ENCODE results near the gene TBC1D14.

Gene TBC1D14

DNA sequence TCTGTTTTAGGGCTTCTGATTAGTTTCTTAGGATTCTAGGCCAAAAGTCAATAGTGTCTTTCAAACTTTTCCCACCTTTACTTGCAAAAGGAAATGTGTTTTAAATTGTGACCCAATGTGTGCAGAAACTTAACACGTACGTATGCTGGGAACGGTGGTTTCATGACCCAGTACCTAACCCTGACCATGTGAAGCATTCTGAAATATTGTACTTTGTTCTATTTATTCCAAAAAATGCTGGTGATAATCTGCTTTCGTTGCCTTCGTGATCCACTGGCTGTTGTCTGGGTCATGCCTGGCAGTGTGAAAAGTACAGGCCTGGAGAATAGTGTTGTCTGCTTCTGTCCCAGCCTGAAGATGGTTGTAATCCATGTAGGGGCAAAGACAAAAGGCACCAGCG is 106.9 kb downstream of the TBC1D14 start:
- Histone ChIP-seq H3K4me2 (ENCODE audit: low read depth, low read length, poor library complexity, severe bottlenecking) (no peak overlapping the region), H3K4me3 (ENCODE audit: insufficient read depth, low read length, poor library complexity, severe bottlenecking) (no peak overlapping the region), H3K27me3 (ENCODE audit: low read length) (no peaks in the 10 kb centered on the region), H3K36me3 (ENCODE audit: low read length) (0 out of 2 replicates have a peak, but pooled peaks cover 3% of the 10 kb centered on the region), H3K79me2 (ENCODE audit: insufficient read depth, low read length) (no peaks in the 10 kb centered on the region), H3K27ac (ENCODE audit: low read depth, low read length) (no peak overlapping the region), H3K9me3 (ENCODE audit: insufficient read depth, low read length) (no peaks in the 10 kb centered on the region), H3F3A (ENCODE audit: insufficient read depth) (no peaks in the 10 kb centered on the region), H2AFZ (ENCODE audit: low read depth, low read length, severe bottlenecking) (no peak overlapping the region), H4K20me1 (ENCODE audit: low read depth, low read length) (no peaks in the 10 kb centered on the region), H3K9ac (ENCODE audit: low read length) (no peak overlapping the region), H3K9me2 (replicated peaks; ENCODE audit: insufficient read depth, low read length) (no peaks in the 10 kb centered on the region)
- TF ChIP-seq, protein P1, sequence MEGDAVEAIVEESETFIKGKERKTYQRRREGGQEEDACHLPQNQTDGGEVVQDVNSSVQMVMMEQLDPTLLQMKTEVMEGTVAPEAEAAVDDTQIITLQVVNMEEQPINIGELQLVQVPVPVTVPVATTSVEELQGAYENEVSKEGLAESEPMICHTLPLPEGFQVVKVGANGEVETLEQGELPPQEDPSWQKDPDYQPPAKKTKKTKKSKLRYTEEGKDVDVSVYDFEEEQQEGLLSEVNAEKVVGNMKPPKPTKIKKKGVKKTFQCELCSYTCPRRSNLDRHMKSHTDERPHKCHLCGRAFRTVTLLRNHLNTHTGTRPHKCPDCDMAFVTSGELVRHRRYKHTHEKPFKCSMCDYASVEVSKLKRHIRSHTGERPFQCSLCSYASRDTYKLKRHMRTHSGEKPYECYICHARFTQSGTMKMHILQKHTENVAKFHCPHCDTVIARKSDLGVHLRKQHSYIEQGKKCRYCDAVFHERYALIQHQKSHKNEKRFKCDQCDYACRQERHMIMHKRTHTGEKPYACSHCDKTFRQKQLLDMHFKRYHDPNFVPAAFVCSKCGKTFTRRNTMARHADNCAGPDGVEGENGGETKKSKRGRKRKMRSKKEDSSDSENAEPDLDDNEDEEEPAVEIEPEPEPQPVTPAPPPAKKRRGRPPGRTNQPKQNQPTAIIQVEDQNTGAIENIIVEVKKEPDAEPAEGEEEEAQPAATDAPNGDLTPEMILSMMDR (IDR thresholded peaks at IDR 0.05; ENCODE audit: insufficient read depth, low read length, poor library complexity, severe bottlenecking): no peak
- no peak for TF ChIP-seq EZH2phosphoT487 (conservative IDR thresholded peaks at IDR 0.05; ENCODE audit: low read length)

DNA sequence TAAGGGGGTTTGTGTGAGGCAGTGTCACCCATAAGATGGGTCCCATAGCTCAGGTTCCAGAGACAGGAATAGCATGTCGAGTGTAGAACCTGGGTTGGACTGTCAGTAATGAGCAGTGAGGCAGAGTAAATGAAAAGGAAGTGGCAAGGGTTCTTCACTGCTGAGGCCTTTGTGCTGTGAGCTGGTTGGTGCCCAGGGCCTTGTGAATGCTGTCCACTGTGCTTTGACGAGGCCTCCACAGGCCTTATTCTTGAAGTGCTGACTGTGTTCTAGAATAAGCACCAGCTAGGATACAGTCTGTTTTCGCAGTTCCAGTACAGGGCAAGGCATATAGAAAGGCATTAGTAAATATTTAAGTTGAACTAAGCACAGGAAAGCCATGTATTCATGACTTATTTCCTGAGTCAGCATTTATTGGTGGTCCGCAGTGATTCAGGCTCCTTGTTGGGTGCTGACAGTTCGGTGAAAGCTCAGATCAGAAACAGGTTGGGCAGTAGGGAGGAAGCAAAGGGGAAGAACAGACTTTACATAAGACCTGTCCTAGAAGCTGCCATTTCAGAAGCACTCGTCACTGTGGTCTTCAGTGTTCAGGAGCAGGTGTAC is 107.9 kb downstream of the TBC1D14 start:
- no peak overlapping the region for H3K9ac ChIP-seq (ENCODE audit: low read length)
- H3K4me3 ChIP-seq (ENCODE audit: insufficient read depth, low read length, poor library complexity, severe bottlenecking): no peak overlapping the region
- H3K27me3 ChIP-seq (ENCODE audit: low read length): no peaks in the 10 kb centered on the region
- no peaks in the 10 kb centered on the region for H3K9me2 ChIP-seq (replicated peaks; ENCODE audit: insufficient read depth, low read length)
- no peak overlapping the region for H2AFZ ChIP-seq (ENCODE audit: low read depth, low read length, severe bottlenecking)
- 0 out of 2 replicates have a peak, but pooled peaks cover 3% of the 10 kb centered on the region for H3K36me3 ChIP-seq (ENCODE audit: low read length)
- no peaks in the 10 kb centered on the region for H4K20me1 ChIP-seq (ENCODE audit: low read depth, low read length)
- H3F3A ChIP-seq (ENCODE audit: insufficient read depth): no peaks in the 10 kb centered on the region
- H3K9me3 ChIP-seq (ENCODE audit: insufficient read depth, low read length): no peaks in the 10 kb centered on the region
- no peak overlapping the region for H3K27ac ChIP-seq (ENCODE audit: low read depth, low read length)
- no peaks in the 10 kb centered on the region for H3K79me2 ChIP-seq (ENCODE audit: insufficient read depth, low read length)
- TF ChIP-seq EZH2phosphoT487 (conservative IDR thresholded peaks at IDR 0.05; ENCODE audit: low read length): no peak
- TF ChIP-seq, protein P1 (IDR thresholded peaks at IDR 0.05; ENCODE audit: insufficient read depth, low read length, poor library complexity, severe bottlenecking): no peak
- no peak overlapping the region for H3K4me2 ChIP-seq (ENCODE audit: low read depth, low read length, poor library complexity, severe bottlenecking)

DNA sequence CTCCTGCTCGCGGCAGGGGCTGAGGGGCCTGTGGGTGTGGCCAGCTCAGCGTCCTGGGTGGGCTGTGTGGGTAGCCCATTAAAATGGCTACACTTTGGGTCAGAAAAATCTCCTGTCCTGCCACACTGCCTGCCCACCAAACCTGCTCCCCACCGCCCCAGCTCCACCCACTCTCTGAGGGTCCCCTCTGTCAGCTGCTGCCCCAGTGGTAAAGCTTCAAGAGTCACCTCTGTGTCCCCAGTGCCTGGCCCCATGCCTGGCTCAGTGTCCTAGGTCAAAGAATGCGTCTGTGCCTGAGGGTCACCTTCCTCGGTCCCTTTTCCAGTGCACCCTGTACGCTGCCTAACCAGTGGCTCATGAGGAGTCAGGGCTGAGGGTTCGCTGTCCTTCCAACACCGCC is 108.7 kb downstream of the TBC1D14 start:
- Histone ChIP-seq H3K4me2 (ENCODE audit: low read depth, low read length, poor library complexity, severe bottlenecking) (no peak overlapping the region), H2AFZ (ENCODE audit: low read depth, low read length, severe bottlenecking) (no peak overlapping the region), H3K9me3 (ENCODE audit: insufficient read depth, low read length) (no peaks in the 10 kb centered on the region), H3K27me3 (ENCODE audit: low read length) (no peaks in the 10 kb centered on the region), H3F3A (ENCODE audit: insufficient read depth) (no peaks in the 10 kb centered on the region), H3K4me3 (ENCODE audit: insufficient read depth, low read length, poor library complexity, severe bottlenecking) (no peak overlapping the region), H3K9me2 (replicated peaks; ENCODE audit: insufficient read depth, low read length) (no peaks in the 10 kb centered on the region), H4K20me1 (ENCODE audit: low read depth, low read length) (no peaks in the 10 kb centered on the region), H3K79me2 (ENCODE audit: insufficient read depth, low read length) (no peaks in the 10 kb centered on the region), H3K27ac (ENCODE audit: low read depth, low read length) (no peak overlapping the region), H3K9ac (ENCODE audit: low read length) (no peak overlapping the region), H3K36me3 (ENCODE audit: low read length) (0 out of 2 replicates have a peak, but pooled peaks cover 3% of the 10 kb centered on the region)
- no peak for TF ChIP-seq EZH2phosphoT487 (conservative IDR thresholded peaks at IDR 0.05; ENCODE audit: low read length)
- TF ChIP-seq, protein P1 (IDR thresholded peaks at IDR 0.05; ENCODE audit: insufficient read depth, low read length, poor library complexity, severe bottlenecking): no peak

All from SU-DHL-6 (cell line).